Stimulated activated effector memory CD8-positive, alpha-beta T cell treated with anti-CD3 and anti-CD28 coated beads, Interleukin-12 subunit alpha, Interleukin-12 subunit beta, amount 100 ng/mL, for 72 hours (primary cell): ENCODE measurements around the gene S100A16.
"Not testable (repeated sequence)": the region's sequence is repeated elsewhere in the genome, so short reads cannot be mapped to it uniquely, and the experiment has no call there.

Experiments used
- ATAC-seq: fragments of 150-1000 bp; cut with Tn5 transposase; 2 replicates; pipeline ENCODE4 v1.10.0; 2021
- DNase-seq, 2 donors: peaks; one replicate each; pipeline ENCODE4 v3.0.0; 2021 to 2022; ENCODE audit warnings: low spot score in 2 of 2
- H3K27ac Mint-ChIP-seq: one replicate; pipeline ENCODE4 v1.8.0; 2022; ENCODE audit warnings: mild to moderate bottlenecking, mixed read lengths
- H3K36me3 Mint-ChIP-seq: one replicate; pipeline ENCODE4 v1.8.0; 2022; ENCODE audit warnings: mild to moderate bottlenecking, mixed read lengths
- H3K4me1 Mint-ChIP-seq: one replicate; pipeline ENCODE4 v1.8.0; 2022; ENCODE audit warnings: mixed read lengths
- H3K4me3 Mint-ChIP-seq: one replicate; pipeline ENCODE4 v1.8.0; 2022; ENCODE audit warnings: mild to moderate bottlenecking, mixed read lengths
- H3K9me3 Mint-ChIP-seq: one replicate; pipeline ENCODE4 v1.8.0; 2022; ENCODE audit warnings: mixed read lengths

S100A16 gene

DNA sequence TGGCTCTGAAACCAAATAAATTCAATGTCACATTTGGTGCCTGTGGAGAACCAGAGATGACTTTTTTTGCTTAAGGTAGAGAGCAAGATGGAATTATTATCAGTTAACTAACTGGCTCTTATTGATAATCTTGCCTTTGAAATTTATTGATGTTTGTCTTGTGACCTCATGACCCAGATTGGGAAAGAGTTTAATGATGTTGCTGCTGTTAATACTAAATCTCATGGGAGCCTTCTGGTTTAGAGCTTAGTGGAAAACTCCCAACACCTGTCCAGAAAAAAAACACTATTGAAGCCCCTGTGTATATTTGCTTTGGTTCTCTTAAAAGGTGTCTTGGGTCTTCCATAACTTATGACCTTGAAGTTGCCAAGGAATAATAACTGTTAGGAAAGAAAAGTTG is 30.9 kb upstream of the S100A16 start:
- no peak overlapping the region for H3K4me3 Mint-ChIP-seq
- H3K4me1 Mint-ChIP-seq, result peaks cover 45% of the 10 kb centered on the region
- H3K36me3 Mint-ChIP-seq, result peaks cover 92% of the 10 kb centered on the region
- H3K9me3 Mint-ChIP-seq, result no peaks in the 10 kb centered on the region
- H3K27ac Mint-ChIP-seq, result peak overlapping the region; percentile 38
- no peak for ATAC-seq
- no peak for DNase-seq

DNA sequence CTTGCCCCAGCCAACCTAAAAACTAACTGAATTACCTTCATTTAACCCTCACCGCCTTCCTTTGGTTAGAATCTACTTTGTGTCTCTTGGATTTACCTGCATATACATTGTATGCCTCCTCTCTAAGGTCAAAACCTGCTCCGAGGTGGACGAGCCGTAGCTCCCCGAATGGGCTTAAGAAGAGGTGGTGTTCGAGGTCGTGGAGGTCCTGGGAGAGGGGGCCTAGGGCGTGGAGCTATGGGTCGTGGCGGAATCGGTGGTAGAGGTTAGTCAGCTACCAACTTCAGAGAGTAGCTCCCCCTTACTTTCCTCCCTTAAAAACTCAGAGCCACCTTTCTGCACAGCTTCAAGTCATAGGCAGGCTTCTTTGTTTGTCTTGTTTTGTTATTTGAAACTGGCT is 30.2 kb upstream of the S100A16 start:
- no peak for DNase-seq
- H3K27ac Mint-ChIP-seq, result peak overlapping the region; percentile 38
- H3K4me1 Mint-ChIP-seq, result peaks cover 45% of the 10 kb centered on the region
- H3K9me3 Mint-ChIP-seq, result no peaks in the 10 kb centered on the region
- peaks cover 94% of the 10 kb centered on the region for H3K36me3 Mint-ChIP-seq
- no peak for ATAC-seq
- no peak overlapping the region for H3K4me3 Mint-ChIP-seq

DNA sequence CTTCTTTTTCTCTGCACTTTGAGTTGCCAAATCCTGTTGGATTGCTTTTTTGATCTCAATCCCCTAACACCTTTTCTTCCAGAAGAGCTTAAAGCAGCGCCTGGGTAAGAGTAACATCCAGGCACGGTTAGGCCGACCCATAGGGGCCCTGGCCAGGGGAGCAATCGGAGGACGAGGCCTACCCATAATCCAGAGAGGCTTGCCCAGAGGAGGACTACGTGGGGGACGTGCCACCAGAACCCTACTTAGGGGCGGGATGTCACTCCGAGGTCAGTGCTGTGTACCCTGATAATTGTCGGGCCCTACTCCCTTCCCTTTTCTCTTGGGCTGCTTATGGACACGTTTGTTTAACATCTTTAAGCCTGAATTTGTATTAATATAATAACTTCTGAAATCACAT is 29.2 kb upstream of the S100A16 start:
- Mint-ChIP-seq H3K9me3 (no peaks in the 10 kb centered on the region), H3K36me3 (peaks cover 100% of the 10 kb centered on the region), H3K4me1 (peaks cover 44% of the 10 kb centered on the region), H3K4me3 (no peak overlapping the region), H3K27ac (peak overlapping the region; percentile 38)
- DNase-seq (no peak), ATAC-seq (no peak)

DNA sequence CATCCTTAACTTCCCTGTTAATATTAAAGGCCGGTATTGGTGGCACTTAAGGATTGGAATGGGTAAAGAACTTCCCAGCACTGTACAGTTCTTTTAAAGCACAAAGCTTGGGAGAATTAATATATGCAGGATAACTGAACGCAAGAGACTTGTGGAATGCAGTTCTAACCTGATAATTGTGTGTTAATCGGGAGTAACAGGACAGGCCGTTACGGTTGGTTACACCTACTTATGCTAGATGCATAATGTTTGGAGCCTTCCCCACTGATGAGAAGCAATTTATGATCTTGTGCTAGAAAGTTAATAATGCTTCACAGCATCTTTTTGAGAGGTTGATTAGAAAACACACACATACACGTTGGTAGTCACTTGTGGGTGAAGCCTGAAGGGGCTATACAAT is 27.9 kb upstream of the S100A16 start:
- Mint-ChIP-seq H3K4me1 (peaks cover 41% of the 10 kb centered on the region), H3K36me3 (peaks cover 100% of the 10 kb centered on the region), H3K9me3 (no peaks in the 10 kb centered on the region), H3K4me3 (no peak overlapping the region), H3K27ac (peak overlapping the region; percentile 38)
- DNase-seq (no peak), ATAC-seq (no peak)

DNA sequence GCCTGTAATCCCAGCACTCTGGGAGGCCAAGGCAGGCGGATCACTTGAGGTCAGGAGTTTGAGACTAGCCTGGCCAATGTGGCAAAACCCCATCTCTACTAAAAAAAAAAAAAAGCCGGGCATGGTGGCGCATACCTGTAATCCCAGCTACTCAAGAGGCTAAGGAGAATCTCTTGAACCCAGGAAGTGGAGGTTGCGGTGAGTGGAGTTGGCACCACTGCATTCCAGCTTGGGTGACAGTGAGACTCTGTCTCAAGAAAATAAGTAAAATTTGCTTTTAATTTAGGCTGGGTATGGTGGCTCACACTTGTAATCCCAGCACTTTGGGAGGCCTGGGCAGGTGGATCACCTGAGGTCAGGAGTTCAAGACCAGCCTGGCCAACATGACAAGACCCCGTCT is 27.3 kb upstream of the S100A16 start:
- DNase-seq, result not testable (repeated sequence)

DNA sequence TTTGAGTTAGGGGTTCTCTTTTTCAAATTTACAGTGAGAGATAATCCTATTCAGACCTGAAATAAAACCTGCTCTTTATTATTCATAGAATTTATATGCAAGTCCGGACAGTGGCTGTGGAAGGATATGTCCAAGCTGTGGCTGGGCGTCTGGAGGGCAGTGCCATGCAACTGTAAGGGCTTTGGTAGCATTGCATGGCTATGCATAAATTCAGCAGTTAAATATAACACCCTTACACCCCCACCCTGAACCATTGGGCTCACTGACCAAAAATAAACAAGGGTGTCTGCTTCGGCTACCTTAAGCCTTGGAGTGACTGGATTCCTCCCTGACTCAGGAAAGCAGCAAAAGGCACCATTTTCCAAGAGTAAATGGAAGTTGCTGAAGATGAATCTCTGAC is 26.3 kb upstream of the S100A16 start:
- Mint-ChIP-seq H3K27ac (no peak overlapping the region), H3K9me3 (no peaks in the 10 kb centered on the region), H3K36me3 (peaks cover 100% of the 10 kb centered on the region), H3K4me3 (no peak overlapping the region), H3K4me1 (peaks cover 34% of the 10 kb centered on the region)
- no peak for DNase-seq
- no peak for ATAC-seq

More for the DNA sequence above, 27.3 kb upstream of the S100A16 start:
- Mint-ChIP-seq H3K36me3 (peaks cover 100% of the 10 kb centered on the region), H3K4me1 (peaks cover 34% of the 10 kb centered on the region), H3K27ac (peak overlapping the region; percentile 32)
- not testable (repeated sequence) for H3K4me3 Mint-ChIP-seq, H3K9me3 Mint-ChIP-seq, ATAC-seq

DNA sequence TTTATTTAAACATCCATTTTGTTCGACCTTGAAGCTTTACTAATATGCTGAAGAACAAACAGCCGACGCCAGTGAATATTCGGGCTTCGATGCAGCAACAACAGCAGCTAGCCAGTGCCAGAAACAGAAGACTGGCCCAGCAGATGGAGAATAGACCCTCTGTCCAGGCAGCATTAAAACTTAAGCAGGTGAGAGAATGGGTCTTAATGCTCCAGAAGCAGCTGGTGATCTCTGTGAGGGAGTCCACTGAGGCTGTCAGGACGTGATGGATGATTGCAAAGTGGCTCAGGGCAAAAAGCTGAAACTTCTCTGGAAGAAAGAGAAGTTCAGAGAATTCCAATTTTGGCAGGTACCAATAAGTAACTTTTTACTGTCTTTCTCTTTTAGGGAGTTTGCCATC is 25.3 kb upstream of the S100A16 start:
- Mint-ChIP-seq H3K9me3 (no peaks in the 10 kb centered on the region), H3K4me1 (peaks cover 32% of the 10 kb centered on the region), H3K4me3 (no peak overlapping the region), H3K36me3 (peaks cover 97% of the 10 kb centered on the region), H3K27ac (peak overlapping the region; percentile 51)
- ATAC-seq, result no peak
- DNase-seq, result no peak

DNA sequence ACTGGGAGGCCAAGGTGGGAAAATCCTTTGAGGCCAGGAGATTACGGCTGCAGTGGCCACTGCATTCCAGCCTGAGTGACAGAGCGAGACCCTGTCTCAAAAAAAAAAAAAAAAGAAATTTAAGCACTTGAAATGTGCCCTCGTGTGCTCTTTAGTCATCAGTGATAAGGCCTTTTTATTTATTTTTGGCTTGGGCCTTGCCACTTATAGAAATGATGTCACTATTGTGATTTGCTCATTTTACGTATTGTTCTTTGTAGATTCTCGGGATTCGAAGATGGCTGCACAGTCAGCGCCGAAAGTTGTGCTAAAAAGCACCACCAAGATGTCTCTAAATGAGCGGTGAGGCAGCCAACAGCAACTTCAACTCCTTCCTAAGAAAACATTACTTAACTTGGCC is 23.4 kb upstream of the S100A16 start:
- Mint-ChIP-seq H3K4me3 (peak overlapping the region; percentile 97), H3K36me3 (peaks cover 77% of the 10 kb centered on the region), H3K4me1 (peaks cover 38% of the 10 kb centered on the region), H3K27ac (peak overlapping the region; percentile 100), H3K9me3 (no peaks in the 10 kb centered on the region)
- ATAC-seq, result no peak
- DNase-seq, result no peak

DNA sequence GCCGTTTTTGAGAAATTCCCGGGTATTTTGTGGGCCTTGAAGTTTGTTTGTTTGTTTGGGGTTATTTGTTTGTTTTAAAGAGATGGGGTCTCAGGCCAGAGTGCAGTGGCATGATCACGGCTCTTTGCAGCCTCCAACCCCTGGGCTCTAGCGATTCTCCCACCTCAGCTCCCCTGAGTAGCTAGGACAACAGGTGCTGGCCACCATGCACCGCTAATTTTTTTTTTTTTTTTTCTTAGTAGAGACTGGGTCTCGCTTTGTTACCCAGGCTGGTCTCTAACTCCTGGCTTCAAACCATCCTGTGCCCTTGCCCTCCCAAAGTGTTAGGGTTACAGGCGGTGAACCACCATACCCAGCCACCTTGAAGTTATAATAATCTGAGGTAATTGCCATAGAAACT is 22.9 kb upstream of the S100A16 start:
- DNase-seq, result no peak
- Mint-ChIP-seq H3K4me1 (peaks cover 38% of the 10 kb centered on the region), H3K4me3 (peak overlapping the region; percentile 97), H3K36me3 (peaks cover 73% of the 10 kb centered on the region), H3K9me3 (no peaks in the 10 kb centered on the region), H3K27ac (peak overlapping the region; percentile 100)
- ATAC-seq, result no peak

DNA sequence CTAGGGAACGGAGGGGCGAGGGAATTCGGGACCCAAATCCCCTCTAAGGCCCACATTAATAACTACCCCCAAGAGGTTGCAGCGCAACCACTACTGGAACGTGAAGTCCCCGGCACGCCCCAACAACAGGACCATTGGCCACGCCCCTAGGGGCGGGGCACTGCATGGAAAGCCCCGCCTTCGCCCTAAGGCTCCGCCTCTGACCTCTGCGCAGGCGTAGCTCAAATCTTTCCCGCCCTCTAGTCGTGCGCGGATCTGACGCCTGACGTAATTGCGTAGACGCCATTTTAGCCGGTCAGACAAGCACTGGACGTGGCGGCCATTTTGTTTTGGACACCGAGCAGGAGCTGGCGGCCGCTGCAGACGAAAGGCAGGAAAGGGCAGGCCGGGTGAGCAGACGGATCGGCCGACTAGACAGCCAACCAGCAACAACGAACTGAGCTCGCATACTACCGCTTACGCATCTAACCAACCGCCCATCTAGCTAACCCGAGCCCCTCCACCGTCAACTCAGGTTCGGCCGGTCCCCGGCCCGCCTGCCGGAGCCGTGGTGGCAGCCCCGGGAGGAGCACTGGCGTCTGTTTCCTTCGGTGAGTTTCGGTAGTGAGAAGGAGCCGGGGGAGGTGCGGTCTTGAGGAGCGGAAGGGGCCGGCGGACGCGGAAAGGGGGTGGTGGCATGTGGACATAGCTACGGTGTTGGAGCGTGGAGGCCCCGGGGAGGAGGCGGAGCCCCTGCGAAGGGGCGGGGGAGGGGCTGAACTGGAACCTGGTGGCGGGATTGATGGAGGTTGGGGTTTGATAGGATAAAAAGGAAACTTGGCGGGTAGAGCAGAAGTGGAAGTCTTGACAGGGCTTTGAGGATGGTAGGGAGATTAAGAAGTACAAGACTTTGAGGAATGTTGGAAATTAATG is 21.1 kb upstream of the S100A16 start, which contains the start of gene CHTOP:
Gene CHTOP, plus strand, starts transcription at position 313 of the 912 bp plus-strand sequence. CDS start 2,523 bp downstream, outside the sequence.
- peak; percentile 93 for ATAC-seq
- DNase-seq, result peak; percentile 99 to 100
- H3K27ac Mint-ChIP-seq, result peak within 1 kb of the TSS; percentile 100
- H3K36me3 Mint-ChIP-seq, result peaks cover 54% of the 10 kb centered on the region
- no peaks in the 10 kb centered on the region for H3K9me3 Mint-ChIP-seq
- peaks cover 38% of the 10 kb centered on the region for H3K4me1 Mint-ChIP-seq
- H3K4me3 Mint-ChIP-seq, result peak within 1 kb of the TSS; percentile 97

DNA sequence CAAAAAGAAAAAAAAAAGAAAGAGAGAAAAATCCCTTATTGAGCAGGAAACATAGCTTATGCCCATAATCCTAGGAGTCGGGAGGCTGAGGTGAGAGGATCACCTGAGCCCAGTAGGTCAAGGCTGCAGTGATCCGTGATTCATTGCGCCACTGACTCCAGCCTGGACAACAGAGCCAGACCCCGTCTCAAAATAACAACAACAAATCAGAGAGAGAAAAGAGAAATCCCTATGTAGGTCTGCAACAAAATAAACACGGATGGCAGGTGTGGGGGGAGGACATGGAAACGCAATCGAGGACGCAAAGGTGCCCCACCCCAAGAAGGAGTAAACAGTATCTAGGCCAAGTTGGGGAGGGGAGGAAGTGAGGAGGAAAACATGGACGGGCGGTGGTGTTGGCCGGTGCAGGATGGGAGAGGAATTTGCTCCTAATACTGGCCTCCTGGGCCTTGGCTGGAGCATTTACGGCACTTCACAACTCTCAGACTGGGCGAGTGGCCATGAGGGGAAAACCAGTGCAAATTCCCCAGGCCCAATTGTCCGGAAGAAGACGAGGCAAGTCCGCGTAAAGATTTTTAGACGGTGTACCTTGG is 20.3 kb upstream of the S100A16 start:
- no peak for DNase-seq
- H3K27ac Mint-ChIP-seq, result peak overlapping the region; percentile 100
- no peak for ATAC-seq
- H3K9me3 Mint-ChIP-seq, result no peaks in the 10 kb centered on the region
- peaks cover 38% of the 10 kb centered on the region for H3K4me1 Mint-ChIP-seq
- peaks cover 47% of the 10 kb centered on the region for H3K36me3 Mint-ChIP-seq
- H3K4me3 Mint-ChIP-seq, result peak overlapping the region; percentile 97

DNA sequence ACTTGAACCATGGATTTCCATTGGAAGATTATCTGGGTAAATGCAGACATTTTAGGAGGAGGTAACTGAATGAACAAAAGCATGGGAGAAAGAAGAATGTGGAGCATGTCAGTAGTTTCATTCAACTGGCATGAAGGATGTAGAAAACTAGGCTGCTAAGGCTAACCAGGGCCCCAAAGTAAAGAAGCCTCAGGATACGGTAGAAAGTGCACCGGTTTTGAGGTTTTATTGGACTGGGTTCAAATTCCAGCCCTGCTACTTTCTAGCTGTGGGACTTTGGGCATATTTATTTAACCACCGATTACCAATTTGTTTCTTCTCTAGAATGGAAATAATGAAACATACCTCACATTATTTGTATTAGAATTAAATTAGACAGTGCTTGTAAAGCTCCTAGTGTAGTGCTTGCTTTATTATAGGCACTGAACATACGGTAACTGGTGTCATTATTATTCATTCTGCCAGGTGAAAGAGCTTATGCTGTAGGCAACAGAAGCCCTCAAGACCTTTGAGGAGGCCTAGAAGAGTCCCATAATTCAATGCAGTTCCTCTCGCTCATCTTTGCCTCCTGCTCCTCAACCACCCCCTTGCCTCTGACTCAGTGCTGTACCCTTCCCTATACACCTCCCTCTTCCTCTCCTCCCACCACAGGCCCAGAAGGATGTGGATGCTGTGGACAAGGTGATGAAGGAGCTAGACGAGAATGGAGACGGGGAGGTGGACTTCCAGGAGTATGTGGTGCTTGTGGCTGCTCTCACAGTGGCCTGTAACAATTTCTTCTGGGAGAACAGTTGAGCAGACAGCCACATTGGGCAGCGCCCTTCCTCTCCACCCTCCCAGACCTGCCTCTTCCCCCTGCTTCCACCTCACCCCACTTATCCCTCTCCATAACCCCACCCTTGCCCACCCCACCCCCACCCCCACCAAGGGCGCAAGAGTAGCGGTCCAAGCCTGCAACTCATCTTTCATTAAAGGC is 18.4 kb upstream of the S100A16 start:
- DNase-seq (no peak), ATAC-seq (no peak)
- Mint-ChIP-seq H3K36me3 (peaks cover 28% of the 10 kb centered on the region), H3K9me3 (no peaks in the 10 kb centered on the region), H3K4me3 (no peak overlapping the region), H3K4me1 (peaks cover 30% of the 10 kb centered on the region), H3K27ac (peak overlapping the region; percentile 26)

DNA sequence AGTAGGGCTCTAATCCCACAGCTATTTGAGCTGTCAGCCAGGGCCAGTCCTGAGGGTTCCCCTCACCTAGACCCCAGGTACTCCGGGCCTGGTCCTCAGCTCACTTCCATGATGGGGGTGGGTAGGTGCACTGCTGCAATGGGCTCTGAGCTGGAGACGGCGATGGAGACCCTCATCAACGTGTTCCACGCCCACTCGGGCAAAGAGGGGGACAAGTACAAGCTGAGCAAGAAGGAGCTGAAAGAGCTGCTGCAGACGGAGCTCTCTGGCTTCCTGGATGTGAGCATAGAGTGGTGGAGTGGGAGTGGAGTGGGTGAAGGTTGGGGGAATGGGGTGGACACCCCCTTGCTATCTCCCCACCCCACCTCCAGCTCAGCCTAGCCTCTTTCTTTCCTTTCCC is 17.4 kb upstream of the S100A16 start:
- ATAC-seq (no peak), DNase-seq (no peak)
- no peak overlapping the region for H3K4me3 Mint-ChIP-seq
- peaks cover 18% of the 10 kb centered on the region for H3K36me3 Mint-ChIP-seq
- peak overlapping the region; percentile 26 for H3K27ac Mint-ChIP-seq
- no peaks in the 10 kb centered on the region for H3K9me3 Mint-ChIP-seq
- H3K4me1 Mint-ChIP-seq, result peaks cover 30% of the 10 kb centered on the region

DNA sequence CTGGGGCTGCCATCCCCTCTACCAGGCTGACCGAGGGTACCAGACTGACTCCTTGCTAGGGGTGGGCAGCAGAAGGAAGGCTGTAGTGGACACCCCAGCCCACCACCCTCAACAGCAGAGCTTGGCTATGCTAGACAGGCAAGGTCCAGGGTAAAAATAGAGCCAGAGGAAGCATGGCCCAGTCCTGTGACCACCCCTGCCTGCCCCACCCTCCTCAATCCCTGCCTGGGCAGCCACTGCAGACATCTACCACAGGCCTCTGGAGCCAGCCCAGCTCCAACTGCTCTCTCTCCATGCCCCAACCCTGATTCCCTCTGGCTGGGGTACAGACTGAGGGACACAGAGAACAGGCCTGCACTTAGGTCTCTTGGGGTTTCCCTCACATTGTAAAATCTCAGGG is 17.0 kb upstream of the S100A16 start:
- peaks cover 14% of the 10 kb centered on the region for H3K36me3 Mint-ChIP-seq
- DNase-seq, result no peak
- peaks cover 30% of the 10 kb centered on the region for H3K4me1 Mint-ChIP-seq
- peak overlapping the region; percentile 26 for H3K27ac Mint-ChIP-seq
- ATAC-seq, result no peak
- no peaks in the 10 kb centered on the region for H3K9me3 Mint-ChIP-seq
- no peak overlapping the region for H3K4me3 Mint-ChIP-seq

DNA sequence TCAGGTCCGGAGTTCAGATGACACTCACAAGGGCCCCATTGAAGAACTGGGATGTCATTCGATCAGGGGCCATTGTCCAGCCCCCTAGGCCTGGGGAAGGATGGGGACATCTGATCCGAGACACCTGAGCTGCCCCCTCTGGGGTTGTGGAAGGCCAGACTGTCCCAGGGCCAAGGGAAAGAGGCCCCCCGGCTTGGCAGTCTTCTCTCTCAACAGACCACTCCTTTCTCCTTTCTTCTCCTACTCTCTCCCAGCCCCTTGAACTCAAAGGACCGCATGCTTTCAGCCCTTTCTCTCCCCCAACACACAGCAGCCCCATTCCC is 16.4 kb upstream of the S100A16 start:
- H3K9me3 Mint-ChIP-seq, result no peaks in the 10 kb centered on the region
- ATAC-seq (no peak), DNase-seq (no peak)
- H3K4me3 Mint-ChIP-seq, result no peak overlapping the region
- peaks cover 30% of the 10 kb centered on the region for H3K4me1 Mint-ChIP-seq
- peak overlapping the region; percentile 56 for H3K27ac Mint-ChIP-seq
- H3K36me3 Mint-ChIP-seq, result peaks cover 7% of the 10 kb centered on the region
